Activated B cell treated with CpG ODN at 0.5 μM for 24 hours (primary cell): ENCODE results near the gene DNAJB13. TPM values are rescaled to one million over a fixed set of nuclear protein-coding genes. Genes with fewer than 3 reads are reported as not detected.

Experiments used
- ATAC-seq: fragments of 200-7000 bp; cut with Tn5 transposase; one replicate; pipeline ENCODE4 v1.10.0; 2021; ENCODE audit warnings: low read depth, mild to moderate bottlenecking, moderate library complexity
- CTCF ChIA-PET: fragments of 350-600 bp; sonication (Branson Sonifier 250); formaldehyde crosslinking; loops from one replicate; lab custom pipeline; 2021; ENCODE audit warnings: antibody characterized with exemption; lab: Charles Lee
- POLR2A ChIA-PET: fragments of 350-600 bp; sonication (Branson Sonifier 250); formaldehyde crosslinking; loops from one replicate; lab custom pipeline; 2021; ENCODE audit warnings: antibody characterized with exemption; lab: Charles Lee
- DNase-seq: peaks from one replicate; pipeline ENCODE4 v3.0.0; 2022
- H3K27ac Mint-ChIP-seq: one replicate; pipeline ENCODE4 v1.8.0; 2020; ENCODE audit warnings: mixed read lengths
- H3K27me3 Mint-ChIP-seq: one replicate; pipeline ENCODE4 v1.8.0; 2021; ENCODE audit warnings: mixed read lengths
- H3K36me3 Mint-ChIP-seq: one replicate; pipeline ENCODE4 v1.8.0; 2021; ENCODE audit warnings: low read depth, mixed read lengths
- H3K4me1 Mint-ChIP-seq: one replicate; pipeline ENCODE4 v1.8.0; 2021; ENCODE audit warnings: mixed read lengths
- H3K4me3 Mint-ChIP-seq: one replicate; pipeline ENCODE4 v1.8.0; 2020; ENCODE audit warnings: mild to moderate bottlenecking, mixed read lengths
- H3K9me3 Mint-ChIP-seq: one replicate; pipeline ENCODE4 v1.8.0; 2020; ENCODE audit warnings: mixed read lengths
- CTCF ChIP-seq: fragments of 200-600 bp; IDR thresholded peaks from one replicate; pipeline ENCODE4 v1.8.0; 2022; ENCODE audit warnings: antibody characterized with exemption, mild to moderate bottlenecking
- intact Hi-C: fragments of 100-400 bp; cut with micrococcal nuclease; formaldehyde crosslinking; loops from one replicate; pipeline ENCODE4 v1.15.1; 2024
- total RNA-seq: library from RNA; stranded (reverse); gene quantifications from 2 replicates; pipeline ENCODE4 v1.2.3, GENCODE V29; 2022

DNAJB13 gene
- total RNA-seq, 1 donor from 2014 or later = not detected

GRCh38 chr11:74017631-74018030 is 66.8 kb downstream of the DNAJB13 start:
- no peak for TF ChIP-seq CTCF
- ChIA-PET POLR2A (interaction anchor here (4.9 kb wide), 1 partner anchor 46 kb away, joined by 22 read pairs; no protein-coding TSS in a partner anchor), CTCF (no interaction called here)
- H3K4me3 Mint-ChIP-seq = no peak overlapping the region
- H3K4me1 Mint-ChIP-seq = peaks cover 35% of the 10 kb centered on the region
- no peaks in the 10 kb centered on the region for H3K27me3 Mint-ChIP-seq
- H3K36me3 Mint-ChIP-seq = peaks cover 16% of the 10 kb centered on the region
- ATAC-seq (no peak), DNase-seq (no peak)
- no peak overlapping the region for H3K27ac Mint-ChIP-seq
- no peaks in the 10 kb centered on the region for H3K9me3 Mint-ChIP-seq
- intact Hi-C loops = no loop called here

- CTCF ChIA-PET = interaction anchor here (1.2 kb wide), 1 partner anchor 8 kb away, joined by 5 read pairs; no protein-coding TSS in a partner anchor
- TF ChIP-seq CTCF = no peak
- intact Hi-C loops = no loop called here
- Mint-ChIP-seq H3K9me3 (no peaks in the 10 kb centered on the region), H3K4me1 (peaks cover 33% of the 10 kb centered on the region), H3K27me3 (no peaks in the 10 kb centered on the region), H3K36me3 (peaks cover 20% of the 10 kb centered on the region), H3K27ac (peak overlapping the region; percentile 36), H3K4me3 (no peak overlapping the region)
- DNase-seq = no peak
- POLR2A ChIA-PET = interaction anchor here (4.0 to 4.9 kb wide), 2 partner anchors 38 to 46 kb away, joined by 22 to 67 read pairs; partner anchors contain the start of gene UCP2
- ATAC-seq = no peak
Observed at GRCh38 chr11:74018331-74019005, 67.6 kb downstream of the DNAJB13 start.

- ATAC-seq = no peak
- intact Hi-C loops = no loop called here
- no peak for TF ChIP-seq CTCF
Observed at GRCh38 chr11:74019104-74019738, 68.4 kb downstream of the DNAJB13 start.

GRCh38 chr11:74019860-74020259 is 69.0 kb downstream of the DNAJB13 start:
- TF ChIP-seq CTCF = no peak
- Mint-ChIP-seq H3K4me1 (peaks cover 30% of the 10 kb centered on the region), H3K27me3 (no peaks in the 10 kb centered on the region), H3K27ac (no peak overlapping the region), H3K9me3 (no peaks in the 10 kb centered on the region), H3K36me3 (peaks cover 24% of the 10 kb centered on the region), H3K4me3 (peak overlapping the region; percentile 21)
- intact Hi-C loops = loop anchor here (1.0 to 2.0 kb wide), 4 partner anchors 9 to 47 kb away; partner anchors contain the start of gene UCP2
- ChIA-PET POLR2A (interaction anchor here (0.8 to 4.9 kb wide), 7 partner anchors 9 to 50 kb away, joined by 3 to 67 read pairs (median 4); partner anchors contain the start of gene UCP2), CTCF (interaction anchor here (1.2 kb wide), 1 partner anchor 10 kb away, joined by 5 read pairs; no protein-coding TSS in a partner anchor)
- DNase-seq (no peak), ATAC-seq (peak; percentile 13)

More at GRCh38 chr11:74019104-74019738, 68.4 kb downstream of the DNAJB13 start:
- CTCF ChIA-PET = interaction anchor here (1.2 kb wide), 1 partner anchor 9 kb away, joined by 5 read pairs; no protein-coding TSS in a partner anchor
- no peak for DNase-seq
- POLR2A ChIA-PET = interaction anchor here (4.0 to 4.9 kb wide), 2 partner anchors 38 to 47 kb away, joined by 22 to 67 read pairs; partner anchors contain the start of gene UCP2
- peaks cover 24% of the 10 kb centered on the region for H3K36me3 Mint-ChIP-seq
- H3K27ac Mint-ChIP-seq = no peak overlapping the region
- H3K4me3 Mint-ChIP-seq = no peak overlapping the region
- H3K4me1 Mint-ChIP-seq = peaks cover 35% of the 10 kb centered on the region
- H3K9me3 Mint-ChIP-seq = no peaks in the 10 kb centered on the region
- H3K27me3 Mint-ChIP-seq = no peaks in the 10 kb centered on the region

Other genes with a start within 250 kb of the DNAJB13 start
- 53.3 and 61.0 TPM in 2 replicates for gene RAB6A, start 190.0 kb upstream of the DNAJB13 start, total RNA-seq
- 38.3 and 40.6 TPM in 2 replicates for gene MRPL48, start 163.2 kb upstream of the DNAJB13 start, total RNA-seq
- 75.9 and 79.8 TPM in 2 replicates for gene COA4, start 74.2 kb upstream of the DNAJB13 start, total RNA-seq
- 19.6 and 20.2 TPM in 2 replicates for gene PAAF1, start 74.0 kb upstream of the DNAJB13 start, total RNA-seq
- gene UCP2, start 31.8 kb downstream of the DNAJB13 start, total RNA-seq = 424 and 458 TPM in 2 replicates
- gene UCP3, start 58.1 kb downstream of the DNAJB13 start, total RNA-seq = 4.4 and 5.7 TPM in 2 replicates
- gene C2CD3, start 220.0 kb downstream of the DNAJB13 start, total RNA-seq = 36.2 and 50.3 TPM in 2 replicates
- gene PPME1, start 220.3 kb downstream of the DNAJB13 start, total RNA-seq = 12.4 and 17.3 TPM in 2 replicates